SK-N-MC (cell line): ENCODE data around the gene SEM1.

ENCODE experiments used
- DNase-seq: peaks from one replicate; pipeline ENCODE4 v3.0.0-alpha.2; 2011; ENCODE audit warnings: low read depth, low spot score
- H3K27ac ChIP-seq: fragments of 200-600 bp; sonication (generic); 2 replicates; pipeline ENCODE4 v1.5.1; 2016; ENCODE audit warnings: mixed run types
- H3K36me3 ChIP-seq: fragments of 200-600 bp; sonication (generic); 2 replicates; pipeline ENCODE4 v1.6.1; 2017; ENCODE audit warnings: antibody characterized with exemption, low read length, mixed read lengths; ENCODE audit not compliant: insufficient read depth
- H3K4me3 ChIP-seq: fragments of 200-600 bp; sonication (generic); 2 replicates; pipeline ENCODE4 v1.5.1; 2016
- H3K9ac ChIP-seq: fragments of 200-600 bp; sonication (generic); 2 replicates; pipeline ENCODE4 v1.8.0; 2017; ENCODE audit warnings: mixed run types, mixed read lengths; ENCODE audit not compliant: insufficient read length
- H3K9me3 ChIP-seq: fragments of 200-600 bp; sonication (generic); 2 replicates; pipeline ENCODE4 v1.6.1; 2017; ENCODE audit warnings: low read depth, mild to moderate bottlenecking, antibody characterized with exemption, low read length, moderate library complexity, mixed read lengths
- EZH2 ChIP-seq: fragments of 200-600 bp; sonication (generic); IDR thresholded peaks from one replicate; pipeline ENCODE4 v1.6.1; 2017; ENCODE audit warnings: antibody characterized with exemption
- FOXP2 ChIP-seq: optimal IDR thresholded peaks from 2 replicates; pipeline ENCODE3; 2011; ENCODE audit warnings: mild to moderate bottlenecking, moderate library complexity; ENCODE audit not compliant: insufficient read depth; ENCODE audit errors: extremely low read length, control extremely low read depth
- POLR2AphosphoS5 ChIP-seq: IDR thresholded peaks from 2 replicates; pipeline ENCODE4 v1.6.1; 2012; ENCODE audit warnings: mild to moderate bottlenecking, low read depth, low read length, borderline replicate concordance

SEM1 gene

GRCh38 chr7:96676919-96677318 lies 32.7 kb downstream of the SEM1 start:
- no peak overlapping the region for H3K9ac ChIP-seq
- H3K27ac ChIP-seq = no peak overlapping the region
- H3K9me3 ChIP-seq = no peaks in the 10 kb centered on the region
- H3K4me3 ChIP-seq = no peak overlapping the region
- peaks cover 8% of the 10 kb centered on the region; the same call in 1 of the 2 replicates for H3K36me3 ChIP-seq
- DNase-seq = no peak
- TF ChIP-seq POLR2AphosphoS5 (no peak), FOXP2 (no peak), EZH2 (no peak)

DNA sequence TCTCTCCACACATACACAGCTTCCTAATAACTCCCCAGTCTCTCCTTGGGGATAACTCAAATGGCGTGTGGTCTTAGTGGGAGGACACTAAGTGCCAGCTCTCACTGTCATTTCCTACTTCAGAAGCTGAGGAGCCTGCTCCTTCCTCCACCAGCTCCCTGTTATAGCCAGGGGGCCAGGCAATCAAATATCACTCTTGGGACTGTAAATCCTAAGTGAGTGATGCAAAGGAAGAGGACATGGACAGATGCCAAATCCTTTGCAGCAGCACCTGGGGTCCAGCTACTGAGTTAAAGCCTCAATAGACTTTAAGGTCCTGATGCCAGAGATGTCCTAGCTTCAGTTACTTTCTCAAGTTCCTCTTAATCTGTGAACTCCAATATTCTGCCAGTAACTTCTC lies 34.1 kb downstream of the SEM1 start:
- Histone ChIP-seq H3K9me3 (no peaks in the 10 kb centered on the region), H3K9ac (no peak overlapping the region), H3K27ac (no peak overlapping the region), H3K4me3 (no peak overlapping the region), H3K36me3 (no peaks in the 10 kb centered on the region)
- no peak for DNase-seq
- TF ChIP-seq FOXP2 (no peak), EZH2 (no peak), POLR2AphosphoS5 (no peak)

DNA sequence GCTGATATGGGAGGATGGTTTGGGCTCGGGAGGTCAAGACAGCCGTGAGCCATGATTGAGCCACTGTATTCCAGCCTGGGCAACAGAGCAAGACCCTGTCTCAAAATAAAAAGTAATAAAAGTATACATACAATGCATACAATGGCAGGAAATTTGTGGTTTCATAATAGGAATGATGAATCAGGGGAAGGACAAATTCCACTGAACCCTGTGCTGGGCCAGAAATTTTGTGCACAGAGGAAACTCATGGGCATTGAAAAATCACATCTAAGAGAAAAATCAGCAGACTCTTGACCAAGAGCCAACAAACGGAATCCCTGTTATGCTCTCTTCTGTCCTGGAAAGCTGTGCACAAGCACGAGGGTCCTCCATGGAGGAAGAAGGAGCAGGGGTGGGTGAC lies 35.1 kb downstream of the SEM1 start:
- no peak for DNase-seq
- TF ChIP-seq POLR2AphosphoS5 = no peak
- no peak for TF ChIP-seq FOXP2
- no peak for TF ChIP-seq EZH2
- H3K9ac ChIP-seq = no peak overlapping the region
- H3K36me3 ChIP-seq = no peaks in the 10 kb centered on the region
- H3K9me3 ChIP-seq = no peaks in the 10 kb centered on the region
- H3K27ac ChIP-seq = no peak overlapping the region
- H3K4me3 ChIP-seq = no peak overlapping the region

DNA sequence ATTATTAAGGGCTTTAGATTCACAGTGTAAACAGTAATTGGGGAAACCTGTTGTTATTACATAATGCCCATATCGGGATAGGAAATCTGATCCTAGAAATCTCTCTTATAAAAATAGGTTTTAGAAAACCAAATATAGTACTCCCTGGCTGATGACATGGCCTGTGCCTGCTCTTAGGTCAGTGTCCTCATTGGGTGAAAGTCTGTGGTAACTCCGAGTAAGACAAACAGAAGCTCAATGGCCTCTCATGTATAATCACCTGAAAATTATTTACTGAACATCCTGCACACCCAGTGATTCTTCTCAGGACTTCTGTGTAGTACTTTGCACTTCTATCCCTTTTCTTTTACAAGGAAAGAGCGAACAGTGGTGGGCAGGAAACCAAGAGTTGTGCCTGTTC lies 37.8 kb downstream of the SEM1 start:
- DNase-seq = no peak

DNA sequence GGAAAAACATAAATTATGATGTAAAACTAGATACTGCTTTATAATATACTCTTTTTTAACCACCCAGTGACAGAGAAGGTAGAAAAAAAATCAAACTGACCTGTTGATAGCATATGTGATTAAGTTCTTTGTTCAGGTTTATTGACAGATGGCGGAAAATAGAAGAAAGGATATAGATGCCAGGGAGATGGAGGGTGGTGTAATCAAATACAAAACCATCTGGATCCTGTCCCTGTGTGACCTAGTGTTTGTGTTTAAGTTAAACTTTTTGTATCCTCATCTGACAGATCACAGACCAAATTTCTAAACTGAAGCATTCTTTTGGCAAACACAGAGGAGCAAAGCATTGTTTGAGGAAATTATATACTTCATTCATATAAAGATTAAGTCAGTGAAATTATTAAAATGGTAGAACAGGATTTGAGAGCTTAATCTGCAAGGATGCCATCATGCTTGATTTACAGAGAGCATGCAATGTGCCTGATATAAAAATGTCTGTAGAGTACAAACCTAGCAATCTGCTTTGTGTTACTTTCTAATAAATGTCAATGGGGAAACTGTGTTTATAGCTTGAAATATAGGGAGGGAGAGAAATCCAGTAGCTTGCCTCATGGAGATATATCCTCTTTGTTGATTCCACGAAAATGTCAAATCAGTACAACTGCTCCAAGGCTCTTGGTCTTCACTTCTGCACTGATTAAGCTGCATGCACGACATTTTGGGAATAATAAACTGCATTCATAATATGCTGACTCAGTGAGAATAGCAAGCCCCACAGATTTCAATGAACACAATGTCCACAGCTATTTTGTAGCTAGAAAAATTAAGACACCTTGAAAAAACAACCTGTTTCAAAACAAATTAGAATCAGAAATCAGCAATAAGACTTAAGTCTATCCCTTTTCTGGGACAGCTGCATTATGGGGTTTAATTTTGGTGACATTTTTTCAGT lies 39.0 kb downstream of the SEM1 start:
- no peak for TF ChIP-seq POLR2AphosphoS5
- no peak for TF ChIP-seq FOXP2
- no peak for TF ChIP-seq EZH2
- Histone ChIP-seq H3K36me3 (no peaks in the 10 kb centered on the region), H3K27ac (peak overlapping the region; percentile 87), H3K9ac (peak overlapping the region; percentile 48), H3K4me3 (peak overlapping the region; percentile 18; the same call in 1 of the 2 replicates), H3K9me3 (no peaks in the 10 kb centered on the region)
- no peak for DNase-seq

More for the DNA sequence above, 37.8 kb downstream of the SEM1 start:
- Histone ChIP-seq H3K9me3 (no peaks in the 10 kb centered on the region), H3K36me3 (no peaks in the 10 kb centered on the region), H3K27ac (peak overlapping the region; percentile 87; the same call in 1 of the 2 replicates), H3K4me3 (no peak overlapping the region), H3K9ac (no peak overlapping the region)
- no peak for TF ChIP-seq EZH2
- TF ChIP-seq POLR2AphosphoS5 = no peak
- TF ChIP-seq FOXP2 = no peak

GRCh38 chr7:96669812-96670211 lies 39.8 kb downstream of the SEM1 start:
- H3K4me3 ChIP-seq = no peak overlapping the region
- TF ChIP-seq POLR2AphosphoS5 (no peak), FOXP2 (no peak), EZH2 (no peak)
- H3K9me3 ChIP-seq = no peaks in the 10 kb centered on the region
- no peak overlapping the region for H3K9ac ChIP-seq
- H3K36me3 ChIP-seq = no peaks in the 10 kb centered on the region
- no peak for DNase-seq
- H3K27ac ChIP-seq = no peak overlapping the region

GRCh38 chr7:96667026-96667425 lies 42.6 kb downstream of the SEM1 start:
- no peak for DNase-seq
- Histone ChIP-seq H3K4me3 (no peak overlapping the region), H3K27ac (no peak overlapping the region), H3K9ac (no peak overlapping the region), H3K36me3 (no peaks in the 10 kb centered on the region), H3K9me3 (no peaks in the 10 kb centered on the region)
- TF ChIP-seq EZH2 (no peak), FOXP2 (no peak), POLR2AphosphoS5 (no peak)

- H3K36me3 ChIP-seq = no peaks in the 10 kb centered on the region
- H3K9ac ChIP-seq = no peak overlapping the region
- DNase-seq = no peak
- TF ChIP-seq POLR2AphosphoS5 (no peak), FOXP2 (no peak), EZH2 (no peak)
- H3K9me3 ChIP-seq = no peaks in the 10 kb centered on the region
- H3K27ac ChIP-seq = no peak overlapping the region
- no peak overlapping the region for H3K4me3 ChIP-seq
Measured at GRCh38 chr7:96665689-96666088, 44.0 kb downstream of the SEM1 start.

DNA sequence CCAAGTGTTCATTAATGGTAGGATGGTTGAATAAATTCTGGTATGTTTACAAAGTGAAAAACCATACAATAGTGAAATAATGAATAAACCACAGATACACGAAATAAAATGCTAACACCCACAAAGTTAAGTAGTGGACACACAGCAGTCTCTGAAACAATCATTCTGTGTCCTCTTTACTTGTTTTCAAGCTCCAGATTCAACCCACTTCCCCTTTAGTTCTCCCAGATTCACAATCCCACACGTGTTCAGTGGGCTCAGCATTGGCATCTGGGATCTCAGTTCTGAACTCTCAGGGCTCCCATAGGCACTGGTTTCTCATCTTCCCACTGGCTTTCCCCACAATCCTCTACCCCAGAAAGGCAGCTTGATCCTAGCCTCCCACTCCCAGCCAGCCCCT lies 44.9 kb downstream of the SEM1 start:
- H3K9me3 ChIP-seq = no peaks in the 10 kb centered on the region
- H3K27ac ChIP-seq = no peak overlapping the region
- H3K36me3 ChIP-seq = no peaks in the 10 kb centered on the region
- no peak overlapping the region for H3K4me3 ChIP-seq
- no peak for TF ChIP-seq FOXP2
- TF ChIP-seq EZH2 = no peak
- no peak for TF ChIP-seq POLR2AphosphoS5
- DNase-seq = no peak
- H3K9ac ChIP-seq = no peak overlapping the region
